Keratinocyte (primary cell): ENCODE data around the gene PLCD1.

Experiments used
- EZH2 ChIP-seq: IDR thresholded peaks from one replicate; pipeline ENCODE4 v1.6.1; 2012; ENCODE audit warnings: inconsistent platforms, mild to moderate bottlenecking, low read length, moderate library complexity
- TF ChIP-seq, protein P1 (sequence below), 3 experiments: IDR thresholded peaks in 1 of 3; conservative IDR thresholded peaks in 1 of 3; optimal IDR thresholded peaks in 1 of 3; 2 replicates in 2 of 3; 3 replicates in 1 of 3; pipeline versions ENCODE3 to v1.5.1; 2011; ENCODE audit warnings: low read length in 3 of 3, mild to moderate bottlenecking in 3 of 3, moderate library complexity in 2 of 3, control low read depth in 1 of 3, inconsistent platforms in 1 of 3; ENCODE audit not compliant: insufficient read depth in 2 of 3; ENCODE audit errors: extremely low read depth in 1 of 3

GRCh38 chr3:37979541-37980461, 49.6 kb downstream of the PLCD1 start:
- TF ChIP-seq, protein P1, sequence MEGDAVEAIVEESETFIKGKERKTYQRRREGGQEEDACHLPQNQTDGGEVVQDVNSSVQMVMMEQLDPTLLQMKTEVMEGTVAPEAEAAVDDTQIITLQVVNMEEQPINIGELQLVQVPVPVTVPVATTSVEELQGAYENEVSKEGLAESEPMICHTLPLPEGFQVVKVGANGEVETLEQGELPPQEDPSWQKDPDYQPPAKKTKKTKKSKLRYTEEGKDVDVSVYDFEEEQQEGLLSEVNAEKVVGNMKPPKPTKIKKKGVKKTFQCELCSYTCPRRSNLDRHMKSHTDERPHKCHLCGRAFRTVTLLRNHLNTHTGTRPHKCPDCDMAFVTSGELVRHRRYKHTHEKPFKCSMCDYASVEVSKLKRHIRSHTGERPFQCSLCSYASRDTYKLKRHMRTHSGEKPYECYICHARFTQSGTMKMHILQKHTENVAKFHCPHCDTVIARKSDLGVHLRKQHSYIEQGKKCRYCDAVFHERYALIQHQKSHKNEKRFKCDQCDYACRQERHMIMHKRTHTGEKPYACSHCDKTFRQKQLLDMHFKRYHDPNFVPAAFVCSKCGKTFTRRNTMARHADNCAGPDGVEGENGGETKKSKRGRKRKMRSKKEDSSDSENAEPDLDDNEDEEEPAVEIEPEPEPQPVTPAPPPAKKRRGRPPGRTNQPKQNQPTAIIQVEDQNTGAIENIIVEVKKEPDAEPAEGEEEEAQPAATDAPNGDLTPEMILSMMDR (optimal IDR thresholded peaks at IDR 0.05 in 1 of 3, IDR thresholded peaks at IDR 0.05 in 1 of 3, conservative IDR thresholded peaks at IDR 0.05 in 1 of 3; ENCODE audit: extremely low read depth in 1 of 3, insufficient read depth in 2 of 3, low read length in 3 of 3): no peak
- TF ChIP-seq EZH2: no peak
